Measurements from ENCODE around the gene ETV6.

ETV6 gene

GRCh38 chr12:11838403-11838802 is 188.9 kb downstream of the ETV6 start:
- TF ChIP-seq CTCF (IDR thresholded peaks at IDR 0.05; ENCODE audit: extremely low read depth, insufficient read depth, missing control alignments): no peak
- in situ Hi-C loops (cut with MboI; ENCODE audit: low pct_unique_long_range_greater_than_20kb, low sequenced_read_pairs, unreplicated experiment): loop anchor here (10.0 kb wide), 1 partner anchor 176 kb away; no protein-coding TSS in a partner anchor
- no peak for DNase-seq (ENCODE audit: low spot score)

DNA sequence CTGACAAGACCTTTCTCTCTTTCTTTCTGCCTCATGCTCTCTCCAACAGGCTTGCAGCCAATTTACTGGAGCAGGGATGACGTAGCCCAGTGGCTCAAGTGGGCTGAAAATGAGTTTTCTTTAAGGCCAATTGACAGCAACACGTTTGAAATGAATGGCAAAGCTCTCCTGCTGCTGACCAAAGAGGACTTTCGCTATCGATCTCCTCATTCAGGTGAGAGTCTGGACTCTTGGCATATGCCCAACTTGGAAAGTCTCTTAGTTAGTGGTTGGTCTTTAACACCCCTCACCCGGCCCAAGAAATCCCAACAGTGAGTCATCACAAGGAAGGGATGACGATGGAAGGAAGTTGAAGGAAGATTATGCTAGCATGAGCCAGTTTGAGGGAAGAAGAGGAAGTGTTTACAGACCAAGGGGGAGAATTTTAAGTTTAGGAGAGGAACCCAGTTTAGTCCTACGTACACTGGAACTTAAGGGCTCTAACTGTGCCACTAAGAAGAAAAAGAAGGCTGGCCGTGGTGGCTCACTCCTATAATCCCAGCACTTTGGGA is 189.7 kb downstream of the ETV6 start:
- in situ Hi-C loops (cut with MboI; ENCODE audit: low pct_unique_long_range_greater_than_20kb, low sequenced_read_pairs, unreplicated experiment): loop anchor here (10.0 kb wide), 1 partner anchor 176 kb away; no protein-coding TSS in a partner anchor
- no peak for DNase-seq (ENCODE audit: low spot score)
- TF ChIP-seq CTCF (IDR thresholded peaks at IDR 0.05; ENCODE audit: extremely low read depth, insufficient read depth, missing control alignments): no peak

- in situ Hi-C loops (cut with MboI; ENCODE audit: low pct_unique_long_range_greater_than_20kb, low sequenced_read_pairs, unreplicated experiment): no loop called here
- TF ChIP-seq CTCF (IDR thresholded peaks at IDR 0.05; ENCODE audit: extremely low read depth, insufficient read depth, missing control alignments): no peak
- no peak for DNase-seq (ENCODE audit: low spot score)
Observed at GRCh38 chr12:11840366-11840765, 190.9 kb downstream of the ETV6 start.

DNA sequence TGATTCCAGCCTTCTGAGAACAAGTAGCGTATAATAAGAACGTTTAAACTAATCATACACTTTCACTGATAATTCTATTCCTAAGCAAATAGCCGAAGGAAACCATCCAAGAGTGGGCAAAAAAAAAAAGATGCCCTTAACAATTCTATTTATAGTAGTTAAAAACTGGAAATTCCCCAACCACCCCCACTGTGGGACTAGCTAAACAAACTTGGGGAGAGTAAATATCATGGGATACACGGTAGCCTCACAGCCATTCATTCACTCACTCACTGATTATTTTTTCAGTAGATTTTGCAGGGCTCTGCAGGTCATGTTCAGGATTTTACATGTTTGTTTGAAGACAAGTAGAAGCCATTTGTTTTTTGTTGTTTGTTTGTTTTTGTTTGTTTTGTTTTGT is 197.0 kb downstream of the ETV6 start:
- no peak for TF ChIP-seq CTCF (IDR thresholded peaks at IDR 0.05; ENCODE audit: extremely low read depth, insufficient read depth, missing control alignments)
- in situ Hi-C loops (cut with MboI; ENCODE audit: low pct_unique_long_range_greater_than_20kb, low sequenced_read_pairs, unreplicated experiment): no loop called here
- no peak for DNase-seq (ENCODE audit: low spot score)

GRCh38 chr12:11847539-11847938 is 198.1 kb downstream of the ETV6 start:
- in situ Hi-C loops (cut with MboI; ENCODE audit: low pct_unique_long_range_greater_than_20kb, low sequenced_read_pairs, unreplicated experiment): no loop called here
- no peak for TF ChIP-seq CTCF (IDR thresholded peaks at IDR 0.05; ENCODE audit: extremely low read depth, insufficient read depth, missing control alignments)
- DNase-seq (ENCODE audit: low spot score): no peak

DNA sequence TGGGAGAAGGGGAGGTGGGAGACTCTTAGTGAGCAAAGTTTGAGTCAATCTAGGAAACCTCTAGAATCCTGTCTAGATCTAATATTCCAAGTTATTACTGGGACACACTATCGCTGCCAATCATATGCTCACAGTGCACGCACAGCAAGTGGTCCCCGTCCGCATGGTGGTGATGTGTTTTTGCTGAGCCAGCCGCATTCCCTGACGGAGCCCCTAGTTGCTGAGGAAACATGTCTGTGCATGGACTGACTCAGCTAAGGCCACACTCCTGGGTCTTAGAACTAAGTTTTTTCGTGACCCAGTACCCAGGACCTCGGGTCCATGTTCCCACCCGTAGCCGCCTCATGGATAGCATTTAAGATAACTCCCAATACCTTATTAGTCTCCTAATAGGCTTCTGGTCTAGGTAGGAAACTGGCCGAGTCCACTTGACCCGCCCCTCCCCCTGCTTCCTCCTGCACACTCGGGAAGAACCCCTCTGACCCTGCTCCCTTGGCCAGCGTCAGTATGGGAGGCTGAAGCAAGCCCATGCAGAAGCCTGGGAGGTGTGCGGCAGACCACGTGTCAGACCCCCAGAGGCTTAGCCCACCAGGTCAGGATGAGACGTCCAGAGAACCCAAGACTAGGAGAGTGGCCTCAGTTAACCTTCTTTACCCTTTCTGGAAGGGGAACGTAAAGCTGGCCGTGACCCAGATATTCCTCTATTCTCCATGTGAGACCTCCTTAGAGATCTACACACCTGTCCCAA is 200.5 kb downstream of the ETV6 start:
- DNase-seq (ENCODE audit: low spot score): no peak
- in situ Hi-C loops (cut with MboI; ENCODE audit: low pct_unique_long_range_greater_than_20kb, low sequenced_read_pairs, unreplicated experiment): no loop called here
- TF ChIP-seq CTCF (IDR thresholded peaks at IDR 0.05; ENCODE audit: extremely low read depth, insufficient read depth, missing control alignments): no peak
